ENCODE data around the gene LINC00237. TPM values are rescaled to one million over a fixed set of nuclear protein-coding genes. Genes with fewer than 3 reads are reported as not detected.

The LINC00237 gene
- total RNA-seq, 1 experiment from 2014 or later: 0.90 TPM

DNA sequence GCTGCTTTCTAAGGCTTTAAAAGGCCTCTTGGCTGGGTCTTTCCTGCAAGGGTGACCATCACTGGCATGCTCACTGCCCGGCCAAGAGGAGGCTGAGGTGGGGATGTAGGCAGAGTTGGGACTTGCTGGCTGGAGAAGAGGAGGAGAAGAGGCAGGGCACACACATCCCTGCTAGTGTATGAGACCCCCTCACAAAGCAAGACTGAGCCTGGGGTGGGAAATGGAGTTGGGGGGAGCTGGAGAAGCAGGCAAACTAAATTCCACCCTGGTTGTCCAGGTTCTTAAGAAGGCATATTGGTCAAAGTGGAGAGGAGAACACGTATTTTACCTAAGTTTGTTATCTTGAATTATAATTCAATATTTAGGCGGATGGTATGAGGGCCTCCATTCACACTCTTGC, 18.0 kb upstream of the LINC00237 start:
- no peak overlapping the region for H3K4ac ChIP-seq (ENCODE audit: low read depth, low read length)
- H2BK120ac ChIP-seq (ENCODE audit: low read depth, low read length, poor library complexity, severe bottlenecking): no peak overlapping the region
- Mint-ChIP-seq H3K9me3 (peaks cover 4 to 5% of the 10 kb centered on the region in 2 experiments; a peak in 3 of 5 replicates), H3K27me3 (ENCODE audit: low read depth) (peaks cover 4% of the 10 kb centered on the region; the same call in 1 of the 2 replicates), H3K4me1 (peaks cover 22% of the 10 kb centered on the region in 2 experiments), H3K27ac (no peak overlapping the region), H3K4me3 (no peak overlapping the region), H3K36me3 (ENCODE audit: insufficient read depth in 1 of 3, low read depth in 3 of 3) (peaks cover 0 to 5% (median 5%) of the 10 kb centered on the region in 3 experiments; a peak in 4 of 7 replicates)
- H3K9me3 ChIP-seq (ENCODE audit: control insufficient read depth, low read depth, low read length): no peaks in the 10 kb centered on the region
- H2BK12ac ChIP-seq (ENCODE audit: insufficient read length, low read depth, low read length): no peak overlapping the region
- H4K5ac ChIP-seq (ENCODE audit: insufficient read length, low read depth, low read length): no peak overlapping the region
- no peak overlapping the region for H2AK5ac ChIP-seq (ENCODE audit: insufficient read length, low read length)
- no peak for DNase-seq
- no peaks in the 10 kb centered on the region for H3K27me3 ChIP-seq (ENCODE audit: insufficient read depth, low read length)
- H3K79me2 ChIP-seq (ENCODE audit: insufficient read depth, low read length): peaks cover 1% of the 10 kb centered on the region; the same call in 1 of the 2 replicates
- no peaks in the 10 kb centered on the region for H3K4me1 ChIP-seq (ENCODE audit: insufficient read depth, low read length)
- H2BK5ac ChIP-seq (ENCODE audit: insufficient read length, low read length): no peak overlapping the region
- H3T11ph ChIP-seq (ENCODE audit: low read length): no peak overlapping the region
- H3K14ac ChIP-seq (ENCODE audit: insufficient read depth, low read length): no peak overlapping the region
- H3K9ac ChIP-seq (ENCODE audit: extremely low read depth, insufficient read length, low read length): no peak overlapping the region
- no peak overlapping the region for H3K27ac ChIP-seq (ENCODE audit: insufficient read length, low read depth, low read length)
- H3K18ac ChIP-seq (ENCODE audit: insufficient read length, low read depth, low read length): no peak overlapping the region
- H3K56ac ChIP-seq (ENCODE audit: insufficient read length, low read depth, low read length): no peak overlapping the region
- no peaks in the 10 kb centered on the region for H4K20me1 ChIP-seq (ENCODE audit: control insufficient read depth, insufficient read depth, insufficient read length)
- H2AFZ ChIP-seq (ENCODE audit: low read length): no peak overlapping the region
- no peak overlapping the region for H4K91ac ChIP-seq (ENCODE audit: insufficient read length, low read depth, low read length)
- H3K23ac ChIP-seq (ENCODE audit: insufficient read length, low read depth, low read length): no peak overlapping the region
- H3K4me2 ChIP-seq (ENCODE audit: insufficient read depth, insufficient read length, low read length): no peak overlapping the region
- no CpG with 5 or more reads among the region's 3 CpGs for WGBS (ENCODE audit: extremely low coverage, insufficient read length, low lambda C conversion rate)
- no peak overlapping the region for H4K8ac ChIP-seq (replicated peaks; ENCODE audit: insufficient read length, low read depth, low read length)
- H2BK15ac ChIP-seq (ENCODE audit: low read depth, low read length): no peak overlapping the region
- TF ChIP-seq, protein P1, sequence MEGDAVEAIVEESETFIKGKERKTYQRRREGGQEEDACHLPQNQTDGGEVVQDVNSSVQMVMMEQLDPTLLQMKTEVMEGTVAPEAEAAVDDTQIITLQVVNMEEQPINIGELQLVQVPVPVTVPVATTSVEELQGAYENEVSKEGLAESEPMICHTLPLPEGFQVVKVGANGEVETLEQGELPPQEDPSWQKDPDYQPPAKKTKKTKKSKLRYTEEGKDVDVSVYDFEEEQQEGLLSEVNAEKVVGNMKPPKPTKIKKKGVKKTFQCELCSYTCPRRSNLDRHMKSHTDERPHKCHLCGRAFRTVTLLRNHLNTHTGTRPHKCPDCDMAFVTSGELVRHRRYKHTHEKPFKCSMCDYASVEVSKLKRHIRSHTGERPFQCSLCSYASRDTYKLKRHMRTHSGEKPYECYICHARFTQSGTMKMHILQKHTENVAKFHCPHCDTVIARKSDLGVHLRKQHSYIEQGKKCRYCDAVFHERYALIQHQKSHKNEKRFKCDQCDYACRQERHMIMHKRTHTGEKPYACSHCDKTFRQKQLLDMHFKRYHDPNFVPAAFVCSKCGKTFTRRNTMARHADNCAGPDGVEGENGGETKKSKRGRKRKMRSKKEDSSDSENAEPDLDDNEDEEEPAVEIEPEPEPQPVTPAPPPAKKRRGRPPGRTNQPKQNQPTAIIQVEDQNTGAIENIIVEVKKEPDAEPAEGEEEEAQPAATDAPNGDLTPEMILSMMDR (conservative IDR thresholded peaks at IDR 0.05): no peak
- H2BK20ac ChIP-seq (ENCODE audit: low read depth, low read length, poor library complexity, severe bottlenecking): no peak overlapping the region
- H3K23me2 ChIP-seq (ENCODE audit: insufficient read length, low read depth, low read length, poor library complexity, severe bottlenecking): peaks cover 8% of the 10 kb centered on the region
- H3K79me1 ChIP-seq (ENCODE audit: insufficient read depth, low read depth, low read length, poor library complexity, severe bottlenecking): peaks cover 3% of the 10 kb centered on the region

All from H9 (cell line).